Jurkat, Clone E6-1 (cell line): ENCODE measurements around the gene TMEM236.
A peak's percentile ranks its signal among the peaks of the same experiment; 100 is the strongest.

ENCODE experiments used
- DNase-seq: peaks from one replicate; pipeline ENCODE4 v3.0.0-alpha.2; 2011; ENCODE audit warnings: low read depth, low spot score
- H3K4me3 ChIP-seq: 2 replicates; pipeline ENCODE4 v1.5.1; 2011; ENCODE audit warnings: mild to moderate bottlenecking, low read length, control low read depth, moderate library complexity

The TMEM236 gene

GRCh38 chr10:17782921-17783665 is 31.1 kb downstream of the TMEM236 start:
- H3K4me3 ChIP-seq = no peak overlapping the region
- DNase-seq = no peak

GRCh38 chr10:17783751-17784150 is 31.8 kb downstream of the TMEM236 start:
- no peak overlapping the region for H3K4me3 ChIP-seq
- DNase-seq = no peak

GRCh38 chr10:17784688-17785087 is 32.7 kb downstream of the TMEM236 start:
- H3K4me3 ChIP-seq = no peak overlapping the region
- DNase-seq = no peak

- no peak for DNase-seq
- no peak overlapping the region for H3K4me3 ChIP-seq
These were observed 33.4 kb downstream of the TMEM236 start for GRCh38 chr10:17785276-17785930.

- no peak overlapping the region for H3K4me3 ChIP-seq
- no peak for DNase-seq
These were observed 35.3 kb downstream of the TMEM236 start for GRCh38 chr10:17787087-17787961.

- H3K4me3 ChIP-seq = no peak overlapping the region
- no peak for DNase-seq
These were observed 36.6 kb downstream of the TMEM236 start for GRCh38 chr10:17788646-17789045.

- H3K4me3 ChIP-seq = no peak overlapping the region
- DNase-seq = no peak
These were observed 37.4 kb downstream of the TMEM236 start for GRCh38 chr10:17789396-17789795.

- no peak for DNase-seq
- no peak overlapping the region for H3K4me3 ChIP-seq
These were observed 38.6 kb downstream of the TMEM236 start for GRCh38 chr10:17790651-17791050.

- DNase-seq = no peak
- H3K4me3 ChIP-seq = no peak overlapping the region
These were observed 41.0 kb downstream of the TMEM236 start for GRCh38 chr10:17792991-17793390.

GRCh38 chr10:17793823-17794644 is 42.0 kb downstream of the TMEM236 start:
- DNase-seq = no peak
- no peak overlapping the region for H3K4me3 ChIP-seq

- no peak for DNase-seq
These were observed 43.1 kb downstream of the TMEM236 start for GRCh38 chr10:17795083-17795482.

GRCh38 chr10:17795813-17796594 is 44.0 kb downstream of the TMEM236 start:
- no peak overlapping the region for H3K4me3 ChIP-seq
- DNase-seq = no peak

More at GRCh38 chr10:17795083-17795482, 43.1 kb downstream of the TMEM236 start:
- no peak overlapping the region for H3K4me3 ChIP-seq

GRCh38 chr10:17801507-17801906 is 49.5 kb downstream of the TMEM236 start:
- H3K4me3 ChIP-seq = no peak overlapping the region
- DNase-seq = no peak

- DNase-seq = no peak
- no peak overlapping the region for H3K4me3 ChIP-seq
These were observed 50.3 kb downstream of the TMEM236 start for GRCh38 chr10:17802350-17802749.

- H3K4me3 ChIP-seq = no peak overlapping the region
- no peak for DNase-seq
These were observed 51.0 kb downstream of the TMEM236 start for GRCh38 chr10:17802976-17803375.

- DNase-seq = no peak
- H3K4me3 ChIP-seq = no peak overlapping the region
These were observed 53.3 kb downstream of the TMEM236 start for GRCh38 chr10:17805330-17805729.

- DNase-seq = peak; percentile 48
- H3K4me3 ChIP-seq = no peak overlapping the region
These were observed 54.0 kb downstream of the TMEM236 start for GRCh38 chr10:17805921-17806577.
